Neural progenitor cell (in vitro differentiated cells): Measurements from ENCODE around the gene POU6F2. TPM values are rescaled to one million over a fixed set of nuclear protein-coding genes. Genes with fewer than 3 reads are reported as not detected.

ENCODE experiments used
- DNase-seq: peaks from one replicate; pipeline ENCODE4 v3.0.0-alpha.2; 2016; ENCODE audit warnings: low spot score
- H2AFZ ChIP-seq: fragments of 200-600 bp; sonication (generic); replicated peaks from 2 replicates; pipeline ENCODE4 v1.6.1; 2016; ENCODE audit warnings: antibody characterized with exemption
- H3F3A ChIP-seq: fragments of 200-600 bp; sonication (generic); 2 replicates; pipeline ENCODE4 v1.6.1; 2016; ENCODE audit warnings: antibody characterized with exemption, low read depth
- H3K27ac ChIP-seq: fragments of 200-600 bp; sonication (generic); 2 replicates; pipeline ENCODE4 v1.5.1; 2016; ENCODE audit warnings: mild to moderate bottlenecking
- H3K27me3 ChIP-seq: fragments of 200-600 bp; sonication (generic); 2 replicates; pipeline ENCODE4 v1.6.1; 2016; ENCODE audit warnings: mild to moderate bottlenecking, moderate library complexity
- H3K36me3 ChIP-seq: fragments of 200-600 bp; sonication (generic); 2 replicates; pipeline ENCODE4 v1.5.1; 2016
- H3K4me1 ChIP-seq: fragments of 200-600 bp; sonication (generic); 2 replicates; pipeline ENCODE4 v1.6.1; 2016; ENCODE audit warnings: mixed run types
- H3K4me2 ChIP-seq: fragments of 200-600 bp; sonication (generic); 2 replicates; pipeline ENCODE4 v1.6.1; 2016
- H3K4me3 ChIP-seq: fragments of 200-600 bp; sonication (generic); 2 replicates; pipeline ENCODE4 v1.5.1; 2016
- H3K79me2 ChIP-seq: fragments of 200-600 bp; sonication (generic); 2 replicates; pipeline ENCODE4 v1.6.1; 2016; ENCODE audit warnings: low read depth
- H3K9ac ChIP-seq: fragments of 200-600 bp; sonication (generic); 2 replicates; pipeline ENCODE4 v1.6.1; 2016
- H3K9me3 ChIP-seq: fragments of 200-600 bp; sonication (generic); 2 replicates; pipeline ENCODE4 v1.5.1; 2016; ENCODE audit warnings: low read depth
- H4K20me1 ChIP-seq: fragments of 200-600 bp; sonication (generic); 2 replicates; pipeline ENCODE4 v1.6.1; 2016; ENCODE audit warnings: low read depth
- H3K27ac Mint-ChIP-seq: 3 replicates; pipeline ENCODE4 v1.8.0; 2021; ENCODE audit warnings: mixed read lengths
- H3K27me3 Mint-ChIP-seq: 2 replicates; pipeline ENCODE4 v1.8.0; 2022; ENCODE audit warnings: low read depth, mild to moderate bottlenecking, inconsistent platforms, moderate library complexity, mixed read lengths; ENCODE audit not compliant: insufficient read depth
- H3K36me3 Mint-ChIP-seq: 3 replicates; pipeline ENCODE4 v1.8.0; 2021; ENCODE audit warnings: mixed read lengths
- H3K4me1 Mint-ChIP-seq: 3 replicates; pipeline ENCODE4 v1.8.0; 2021; ENCODE audit warnings: mixed read lengths
- H3K4me3 Mint-ChIP-seq: 3 replicates; pipeline ENCODE4 v1.8.0; 2021; ENCODE audit warnings: mild to moderate bottlenecking, moderate library complexity, mixed read lengths
- H3K9me3 Mint-ChIP-seq: 3 replicates; pipeline ENCODE4 v1.8.0; 2020; ENCODE audit warnings: mixed read lengths
- EZH2 ChIP-seq: fragments of 200-600 bp; sonication (generic); IDR thresholded peaks from 2 replicates; pipeline ENCODE4 v1.6.1; 2017; ENCODE audit warnings: antibody characterized with exemption, mild to moderate bottlenecking, moderate library complexity
- EZH2phosphoT487 ChIP-seq: fragments of 200-600 bp; sonication (generic); IDR thresholded peaks from 2 replicates; pipeline ENCODE4 v1.6.1; 2017; ENCODE audit warnings: antibody characterized with exemption
- total RNA-seq: library from RNA; depleted of rRNA; stranded (reverse); fragments of >200 nt; gene quantifications from 2 replicates; pipeline ENCODE4 v1.2.3, GENCODE V29; 2015; ENCODE audit warnings: low replicate concordance
- TF ChIP-seq, protein P1 (sequence below): fragments of 200-600 bp; sonication (generic); IDR thresholded peaks from 2 replicates; pipeline ENCODE4 v1.5.1; 2017; ENCODE audit warnings: antibody characterized with exemption, mild to moderate bottlenecking

POU6F2 gene
- total RNA-seq, 1 donor from 2014 or later = 3.4 TPM

DNA sequence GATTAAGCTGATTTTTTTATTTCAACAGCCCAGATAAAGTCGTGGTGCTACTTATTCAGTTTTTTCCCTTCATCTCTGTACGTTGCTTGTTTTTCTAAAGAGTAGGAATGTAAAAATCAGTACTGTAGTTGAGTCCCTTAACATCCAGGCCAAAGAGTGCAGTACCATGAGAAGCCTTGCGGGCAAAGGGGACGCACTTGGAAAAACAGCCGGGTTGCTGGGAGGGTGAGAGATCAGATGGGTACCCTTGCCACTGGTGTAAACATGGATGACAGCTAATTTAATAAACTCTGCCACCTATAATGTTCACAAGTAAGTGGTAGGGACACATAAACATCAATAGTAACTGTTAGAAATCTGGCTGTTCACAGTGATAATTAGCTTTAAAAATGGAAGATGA lies 175.9 kb downstream of the POU6F2 start:
- Mint-ChIP-seq H3K27ac (no peak overlapping the region), H3K4me1 (no peaks in the 10 kb centered on the region), H3K9me3 (no peaks in the 10 kb centered on the region), H3K36me3 (no peaks in the 10 kb centered on the region), H3K4me3 (no peak overlapping the region), H3K27me3 (no peaks in the 10 kb centered on the region)
- H3F3A ChIP-seq = no peaks in the 10 kb centered on the region
- no peaks in the 10 kb centered on the region for H3K27me3 ChIP-seq
- H3K4me3 ChIP-seq = no peak overlapping the region
- H3K4me1 ChIP-seq = no peaks in the 10 kb centered on the region
- H3K9ac ChIP-seq = no peak overlapping the region
- H3K27ac ChIP-seq = no peak overlapping the region
- H3K4me2 ChIP-seq = no peak overlapping the region
- H3K79me2 ChIP-seq = no peaks in the 10 kb centered on the region
- DNase-seq = peak; percentile 11
- no peaks in the 10 kb centered on the region for H4K20me1 ChIP-seq
- H2AFZ ChIP-seq = no peak overlapping the region
- no peaks in the 10 kb centered on the region for H3K36me3 ChIP-seq
- TF ChIP-seq EZH2 (no peak), EZH2phosphoT487 (no peak)
- TF ChIP-seq, protein P1, sequence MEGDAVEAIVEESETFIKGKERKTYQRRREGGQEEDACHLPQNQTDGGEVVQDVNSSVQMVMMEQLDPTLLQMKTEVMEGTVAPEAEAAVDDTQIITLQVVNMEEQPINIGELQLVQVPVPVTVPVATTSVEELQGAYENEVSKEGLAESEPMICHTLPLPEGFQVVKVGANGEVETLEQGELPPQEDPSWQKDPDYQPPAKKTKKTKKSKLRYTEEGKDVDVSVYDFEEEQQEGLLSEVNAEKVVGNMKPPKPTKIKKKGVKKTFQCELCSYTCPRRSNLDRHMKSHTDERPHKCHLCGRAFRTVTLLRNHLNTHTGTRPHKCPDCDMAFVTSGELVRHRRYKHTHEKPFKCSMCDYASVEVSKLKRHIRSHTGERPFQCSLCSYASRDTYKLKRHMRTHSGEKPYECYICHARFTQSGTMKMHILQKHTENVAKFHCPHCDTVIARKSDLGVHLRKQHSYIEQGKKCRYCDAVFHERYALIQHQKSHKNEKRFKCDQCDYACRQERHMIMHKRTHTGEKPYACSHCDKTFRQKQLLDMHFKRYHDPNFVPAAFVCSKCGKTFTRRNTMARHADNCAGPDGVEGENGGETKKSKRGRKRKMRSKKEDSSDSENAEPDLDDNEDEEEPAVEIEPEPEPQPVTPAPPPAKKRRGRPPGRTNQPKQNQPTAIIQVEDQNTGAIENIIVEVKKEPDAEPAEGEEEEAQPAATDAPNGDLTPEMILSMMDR = no peak
- no peaks in the 10 kb centered on the region for H3K9me3 ChIP-seq

DNA sequence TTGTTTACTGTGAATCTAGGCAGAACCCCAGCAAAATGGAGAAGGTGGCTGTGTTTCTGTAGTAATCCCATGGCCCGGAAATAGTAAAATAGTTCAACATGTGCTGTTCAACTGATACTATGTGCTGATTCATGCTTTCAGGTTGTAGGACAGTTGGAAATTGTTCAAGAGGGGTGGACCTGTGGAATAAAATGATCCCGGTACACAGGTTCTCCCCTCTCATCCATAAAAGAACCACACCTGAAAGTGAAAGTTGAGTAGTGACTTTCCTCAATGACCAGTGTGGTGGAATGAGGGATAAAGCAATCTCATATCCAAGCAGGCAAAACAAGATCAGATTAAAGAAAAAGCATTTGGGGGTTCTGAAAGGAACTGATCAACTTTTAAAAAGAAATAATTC lies 177.1 kb downstream of the POU6F2 start:
- no peak overlapping the region for H3K27ac Mint-ChIP-seq
- no peaks in the 10 kb centered on the region for H4K20me1 ChIP-seq
- H3K4me3 Mint-ChIP-seq = no peak overlapping the region
- no peaks in the 10 kb centered on the region for H3K9me3 Mint-ChIP-seq
- no peaks in the 10 kb centered on the region for H3K79me2 ChIP-seq
- H3K36me3 Mint-ChIP-seq = no peaks in the 10 kb centered on the region
- no peak overlapping the region for H2AFZ ChIP-seq
- no peak overlapping the region for H3K9ac ChIP-seq
- H3K4me1 Mint-ChIP-seq = no peaks in the 10 kb centered on the region
- H3K27me3 Mint-ChIP-seq = no peaks in the 10 kb centered on the region
- no peaks in the 10 kb centered on the region for H3K27me3 ChIP-seq
- H3K9me3 ChIP-seq = no peaks in the 10 kb centered on the region
- H3K4me1 ChIP-seq = no peaks in the 10 kb centered on the region
- H3F3A ChIP-seq = no peaks in the 10 kb centered on the region
- no peaks in the 10 kb centered on the region for H3K36me3 ChIP-seq
- H3K4me3 ChIP-seq = no peak overlapping the region
- H3K27ac ChIP-seq = no peak overlapping the region
- DNase-seq = no peak
- TF ChIP-seq, protein P1 = no peak
- no peak for TF ChIP-seq EZH2
- TF ChIP-seq EZH2phosphoT487 = no peak
- H3K4me2 ChIP-seq = no peak overlapping the region

DNA sequence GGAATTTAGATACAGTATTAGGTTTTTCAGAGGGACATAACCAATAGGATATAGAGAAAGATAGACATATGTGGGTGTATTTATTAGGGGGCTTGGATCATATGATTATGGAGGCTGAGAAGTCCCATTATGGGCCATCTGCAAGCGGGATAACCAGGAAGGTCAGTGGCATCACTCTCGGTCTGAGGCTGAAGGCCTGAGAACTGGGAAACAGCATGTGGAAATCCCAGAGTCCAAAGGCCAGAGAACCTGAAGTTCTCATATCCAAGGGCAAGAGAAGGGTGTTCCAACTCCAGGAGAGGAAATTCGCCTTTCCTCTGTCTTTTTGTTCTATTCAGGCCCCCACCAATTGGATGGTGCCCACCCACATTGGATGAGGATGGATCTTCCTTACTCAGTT lies 180.7 kb downstream of the POU6F2 start:
- no peak for TF ChIP-seq EZH2
- TF ChIP-seq, protein P1 = no peak
- no peak for TF ChIP-seq EZH2phosphoT487
- H3K27ac Mint-ChIP-seq = no peak overlapping the region

DNA sequence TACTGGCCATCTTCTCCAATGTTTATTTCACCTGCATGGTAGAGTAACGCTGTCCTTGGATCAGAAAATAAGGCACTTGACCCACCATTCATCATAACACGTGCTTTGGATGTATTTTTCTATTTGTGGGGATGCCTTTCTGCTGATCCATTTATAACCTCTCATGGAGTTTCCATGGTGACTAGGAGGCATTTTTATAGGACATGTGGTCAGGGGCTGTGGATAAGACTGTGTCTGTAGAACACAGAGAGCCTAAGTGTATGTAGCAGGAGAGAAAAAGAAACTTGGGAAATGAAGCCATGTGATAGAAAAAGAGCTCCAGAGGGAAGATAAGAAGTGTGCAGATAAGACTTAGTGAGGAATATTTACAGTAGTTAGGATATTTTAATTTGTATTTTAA lies 184.2 kb downstream of the POU6F2 start:
- H3K27ac Mint-ChIP-seq = no peak overlapping the region
- Histone ChIP-seq H2AFZ (no peak overlapping the region), H3K27me3 (no peaks in the 10 kb centered on the region), H3K9me3 (no peaks in the 10 kb centered on the region), H3K36me3 (no peaks in the 10 kb centered on the region), H3K4me1 (no peaks in the 10 kb centered on the region), H3K4me3 (no peak overlapping the region), H3K9ac (no peak overlapping the region), H3K27ac (no peak overlapping the region), H4K20me1 (no peaks in the 10 kb centered on the region), H3K79me2 (no peaks in the 10 kb centered on the region), H3K4me2 (no peak overlapping the region), H3F3A (no peaks in the 10 kb centered on the region)
- peaks cover 2% of the 10 kb centered on the region for H3K27me3 Mint-ChIP-seq
- no peaks in the 10 kb centered on the region for H3K9me3 Mint-ChIP-seq
- no peak overlapping the region for H3K4me3 Mint-ChIP-seq
- DNase-seq = no peak
- TF ChIP-seq, protein P1 = no peak
- TF ChIP-seq EZH2 (no peak), EZH2phosphoT487 (no peak)
- H3K4me1 Mint-ChIP-seq = peaks cover 8% of the 10 kb centered on the region
- no peaks in the 10 kb centered on the region for H3K36me3 Mint-ChIP-seq

More for the DNA sequence above, 180.7 kb downstream of the POU6F2 start:
- no peak overlapping the region for H3K27ac ChIP-seq
- Mint-ChIP-seq H3K36me3 (no peaks in the 10 kb centered on the region), H3K27me3 (no peaks in the 10 kb centered on the region), H3K4me3 (no peak overlapping the region), H3K4me1 (peaks cover 4% of the 10 kb centered on the region), H3K9me3 (no peaks in the 10 kb centered on the region)
- no peak overlapping the region for H3K4me3 ChIP-seq
- no peaks in the 10 kb centered on the region for H3K4me1 ChIP-seq
- no peak for DNase-seq
- no peaks in the 10 kb centered on the region for H3K79me2 ChIP-seq
- H3K4me2 ChIP-seq = no peak overlapping the region
- no peaks in the 10 kb centered on the region for H3K36me3 ChIP-seq
- no peaks in the 10 kb centered on the region for H3K27me3 ChIP-seq
- no peaks in the 10 kb centered on the region for H3F3A ChIP-seq
- no peaks in the 10 kb centered on the region for H3K9me3 ChIP-seq
- H4K20me1 ChIP-seq = no peaks in the 10 kb centered on the region
- no peak overlapping the region for H3K9ac ChIP-seq
- H2AFZ ChIP-seq = no peak overlapping the region
